ENCODE data around the gene SDHB. TPM values are rescaled to one million over a fixed set of nuclear protein-coding genes. Genes with fewer than 3 reads are reported as not detected.
A peak's percentile ranks its signal among the peaks of the same experiment; 100 is the strongest.

The SDHB gene
- total RNA-seq, 1 experiment from 2014 or later = 212 TPM

- H3K9me3 ChIP-seq (ENCODE audit: control insufficient read depth, insufficient read depth, low read depth, low read length) = no peaks in the 10 kb centered on the region
- ATAC-seq (peak; percentile 3; the same call in 1 of the 2 replicates), DNase-seq (ENCODE audit: low read depth, low spot score) (no peak)
- H3K4me3 ChIP-seq (ENCODE audit: low read depth in 2 of 2, low read length in 2 of 2) = no peak overlapping the region
- H3K27me3 ChIP-seq (ENCODE audit: control insufficient read depth, insufficient read depth, low read length) = no peaks in the 10 kb centered on the region
- ChIA-PET POLR2A (no interaction called here), CTCF (no interaction called here)
- in situ Hi-C loops (cut with HindIII; ENCODE audit: low pct_unique_long_range_greater_than_20kb, low sequenced_read_pairs) = no loop called here
- H3K36me3 ChIP-seq (ENCODE audit: control insufficient read depth, insufficient read depth, low read length) = no peaks in the 10 kb centered on the region
- TF ChIP-seq SIN3A (IDR thresholded peaks at IDR 0.05; ENCODE audit: borderline replicate concordance, insufficient read depth, low read depth, low read length) (0 out of 2 replicates have a peak, but pooled peaks have one; percentile 37), CTCF (IDR thresholded peaks at IDR 0.05) (no peak), REST (IDR thresholded peaks at IDR 0.05; ENCODE audit: insufficient read depth in 1 of 2, low read depth in 2 of 2, low read length in 1 of 2) (no peak), TCF7L2 (IDR thresholded peaks at IDR 0.05; ENCODE audit: low read depth, low read length) (no peak), POLR2AphosphoS5 (IDR thresholded peaks at IDR 0.05; ENCODE audit: low read depth, low read length) (peak; percentile 80)
- no TSS peak for BruUV-seq (replicated peaks)
- intact Hi-C loops (cut with micrococcal nuclease; ENCODE audit: unreplicated experiment) = no loop called here
- H3K4me1 ChIP-seq (ENCODE audit: control insufficient read depth, insufficient read depth, low read length) = peaks cover 19% of the 10 kb centered on the region
- H3K27ac ChIP-seq (ENCODE audit: low read length) = no peak overlapping the region
These were observed 32.9 kb upstream of the SDHB start for GRCh38 chr1:17086751-17087150.

DNA sequence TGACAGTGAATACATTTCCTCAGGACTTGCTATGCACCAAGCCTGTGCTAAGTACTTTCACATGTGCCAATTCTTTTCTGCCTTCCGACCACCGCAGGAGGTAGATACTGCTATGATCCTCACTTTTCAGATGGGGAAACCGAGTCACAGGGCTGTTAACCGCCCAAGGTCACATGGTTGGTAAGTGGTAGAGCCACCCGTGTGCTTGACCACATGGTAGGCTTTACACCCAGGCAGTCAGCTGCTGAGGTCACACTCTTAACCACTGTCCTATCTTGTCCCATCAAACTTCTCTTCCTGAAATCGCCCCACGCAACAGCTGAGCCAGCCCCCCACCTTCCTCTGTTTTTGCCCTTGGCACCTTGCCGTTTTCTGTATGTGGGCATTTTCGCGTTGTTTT is 31.0 kb upstream of the SDHB start:
- Histone ChIP-seq H3K4me1 (ENCODE audit: control insufficient read depth, insufficient read depth, low read length) (peaks cover 12% of the 10 kb centered on the region), H3K27ac (ENCODE audit: low read length) (no peak overlapping the region), H3K36me3 (ENCODE audit: control insufficient read depth, insufficient read depth, low read length) (no peaks in the 10 kb centered on the region), H3K9me3 (ENCODE audit: control insufficient read depth, insufficient read depth, low read depth, low read length) (no peaks in the 10 kb centered on the region), H3K4me3 (ENCODE audit: low read depth in 2 of 2, low read length in 2 of 2) (no peak overlapping the region), H3K27me3 (ENCODE audit: control insufficient read depth, insufficient read depth, low read length) (no peaks in the 10 kb centered on the region)
- ChIA-PET CTCF (no interaction called here), POLR2A (no interaction called here)
- in situ Hi-C loops (cut with HindIII; ENCODE audit: low pct_unique_long_range_greater_than_20kb, low sequenced_read_pairs) = no loop called here
- intact Hi-C loops (cut with micrococcal nuclease; ENCODE audit: unreplicated experiment) = no loop called here
- ATAC-seq (peak; percentile 6; the same call in 1 of the 2 replicates), DNase-seq (ENCODE audit: low read depth, low spot score) (no peak)
- no peak for TF ChIP-seq SIN3A (IDR thresholded peaks at IDR 0.05; ENCODE audit: borderline replicate concordance, insufficient read depth, low read depth, low read length)
- peak; percentile 53 for TF ChIP-seq POLR2AphosphoS5 (IDR thresholded peaks at IDR 0.05; ENCODE audit: low read depth, low read length)
- TF ChIP-seq CTCF (IDR thresholded peaks at IDR 0.05) = no peak
- TF ChIP-seq TCF7L2 (IDR thresholded peaks at IDR 0.05; ENCODE audit: low read depth, low read length) = no peak
- no peak for TF ChIP-seq REST (IDR thresholded peaks at IDR 0.05; ENCODE audit: insufficient read depth in 1 of 2, low read depth in 2 of 2, low read length in 1 of 2)
- BruUV-seq (replicated peaks) = no TSS peak
